ENCODE data around the gene ENO1.

GRCh38 chr1:8825985-8826481 is 52.5 kb downstream of the ENO1 start:
- TF ChIP-seq CTCF (IDR thresholded peaks at IDR 0.05; ENCODE audit: poor library complexity): no peak
- TF ChIP-seq EZH2phosphoT487 (IDR thresholded peaks at IDR 0.05; ENCODE audit: low read depth, severe bottlenecking, unreplicated experiment): no peak
- TF ChIP-seq EZH2 (IDR thresholded peaks at IDR 0.05; ENCODE audit: borderline replicate concordance): no peak

Measured in hepatocyte (in vitro differentiated cells).